Nucleus accumbens (tissue), 56 donors: ENCODE results near the gene CRISPLD2.

Experiments
- DNase-seq, 56 donors: peaks; one replicate each; lab custom pipeline; 2025; lab: John Stamatoyannopoulos, UW

The CRISPLD2 gene

GRCh38 chr16:84899414-84899813 lies 79.6 kb downstream of the CRISPLD2 start:
- no peak for DNase-seq

- no peak for DNase-seq
Measured at GRCh38 chr16:84905965-84906460, 86.2 kb downstream of the CRISPLD2 start.

- DNase-seq: no peak
Measured at GRCh38 chr16:84907051-84907450, 87.3 kb downstream of the CRISPLD2 start.

- DNase-seq: peak in 4 of 56 donors; percentile 8 to 20 (median 10)
Measured at GRCh38 chr16:84907575-84907974, 87.8 kb downstream of the CRISPLD2 start.

- no peak for DNase-seq
Measured at GRCh38 chr16:84909476-84910085, 89.8 kb downstream of the CRISPLD2 start.

- DNase-seq: no peak
Measured at GRCh38 chr16:84911486-84912216, 91.9 kb downstream of the CRISPLD2 start.

- DNase-seq: peak in 4 of 56 donors; percentile 15 to 41 (median 30)
Measured at GRCh38 chr16:84913315-84913714, 93.5 kb downstream of the CRISPLD2 start.

- no peak for DNase-seq
Measured at GRCh38 chr16:84914273-84914672, 94.5 kb downstream of the CRISPLD2 start.

GRCh38 chr16:84916178-84916577 lies 96.4 kb downstream of the CRISPLD2 start:
- no peak for DNase-seq

GRCh38 chr16:84916850-84917249 lies 97.1 kb downstream of the CRISPLD2 start:
- no peak for DNase-seq

GRCh38 chr16:84917492-84917891 lies 97.7 kb downstream of the CRISPLD2 start:
- DNase-seq: no peak

- peak in 6 of 56 donors; percentile 17 to 52 (median 46) for DNase-seq
Measured at GRCh38 chr16:84918006-84918909, 98.5 kb downstream of the CRISPLD2 start.

GRCh38 chr16:84919269-84919668 lies 99.5 kb downstream of the CRISPLD2 start:
- no peak for DNase-seq

GRCh38 chr16:84919708-84920107 lies 99.9 kb downstream of the CRISPLD2 start:
- no peak for DNase-seq

- no peak for DNase-seq
Measured at GRCh38 chr16:84920333-84920732, 100.5 kb downstream of the CRISPLD2 start.

GRCh38 chr16:84922351-84923120 lies 102.8 kb downstream of the CRISPLD2 start:
- peak in 48 of 56 donors; percentile 16 to 81 (median 52) for DNase-seq

GRCh38 chr16:84924331-84925091 lies 104.7 kb downstream of the CRISPLD2 start:
- no peak for DNase-seq

GRCh38 chr16:84925092-84925772 lies 105.4 kb downstream of the CRISPLD2 start:
- DNase-seq: peak in 25 of 56 donors; percentile 5 to 69 (median 20)
